HFF-Myc (cell line): ENCODE data around the gene RERE.
"Not testable (repeated sequence)": the region's sequence is repeated elsewhere in the genome, so short reads cannot be mapped to it uniquely, and the experiment has no call there.

Source experiments
- DNase-seq: peaks from one replicate; pipeline ENCODE4 v3.0.0-alpha.2; 2011; ENCODE audit warnings: low read depth; ENCODE audit errors: extremely low read depth
- H3K4me3 ChIP-seq: replicated peaks from 2 replicates; pipeline ENCODE4 v1.5.1; 2011; ENCODE audit warnings: low read depth, mild to moderate bottlenecking, control low read depth, low read length
- TF ChIP-seq, protein P1 (sequence below): IDR thresholded peaks from 2 replicates; pipeline ENCODE4 v1.5.1; 2012; ENCODE audit warnings: mild to moderate bottlenecking, low read depth, low read length, control low read depth; ENCODE audit errors: missing control alignments

The RERE gene

DNA sequence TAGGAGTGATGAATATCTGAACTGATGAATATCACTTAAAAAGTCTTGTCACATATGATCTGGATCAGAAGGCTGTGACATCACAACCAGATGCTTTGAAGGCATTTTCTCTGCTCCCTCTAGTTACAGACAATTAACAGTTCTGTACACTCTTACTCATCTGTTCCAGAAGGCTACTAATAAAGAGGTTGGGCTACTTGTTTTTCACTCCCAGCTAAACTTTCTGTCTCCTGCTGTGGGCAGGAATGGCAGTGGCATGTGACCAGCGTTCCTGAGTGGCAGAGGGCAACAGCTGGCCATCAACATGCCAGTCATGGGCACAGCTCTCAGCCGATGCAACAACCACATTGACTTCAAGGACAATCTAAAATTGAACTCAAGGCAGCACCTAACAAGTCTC lies 432.9 kb downstream of the RERE start:
- TF ChIP-seq, protein P1, sequence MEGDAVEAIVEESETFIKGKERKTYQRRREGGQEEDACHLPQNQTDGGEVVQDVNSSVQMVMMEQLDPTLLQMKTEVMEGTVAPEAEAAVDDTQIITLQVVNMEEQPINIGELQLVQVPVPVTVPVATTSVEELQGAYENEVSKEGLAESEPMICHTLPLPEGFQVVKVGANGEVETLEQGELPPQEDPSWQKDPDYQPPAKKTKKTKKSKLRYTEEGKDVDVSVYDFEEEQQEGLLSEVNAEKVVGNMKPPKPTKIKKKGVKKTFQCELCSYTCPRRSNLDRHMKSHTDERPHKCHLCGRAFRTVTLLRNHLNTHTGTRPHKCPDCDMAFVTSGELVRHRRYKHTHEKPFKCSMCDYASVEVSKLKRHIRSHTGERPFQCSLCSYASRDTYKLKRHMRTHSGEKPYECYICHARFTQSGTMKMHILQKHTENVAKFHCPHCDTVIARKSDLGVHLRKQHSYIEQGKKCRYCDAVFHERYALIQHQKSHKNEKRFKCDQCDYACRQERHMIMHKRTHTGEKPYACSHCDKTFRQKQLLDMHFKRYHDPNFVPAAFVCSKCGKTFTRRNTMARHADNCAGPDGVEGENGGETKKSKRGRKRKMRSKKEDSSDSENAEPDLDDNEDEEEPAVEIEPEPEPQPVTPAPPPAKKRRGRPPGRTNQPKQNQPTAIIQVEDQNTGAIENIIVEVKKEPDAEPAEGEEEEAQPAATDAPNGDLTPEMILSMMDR = no peak
- no peak for DNase-seq
- no peak overlapping the region for H3K4me3 ChIP-seq

DNA sequence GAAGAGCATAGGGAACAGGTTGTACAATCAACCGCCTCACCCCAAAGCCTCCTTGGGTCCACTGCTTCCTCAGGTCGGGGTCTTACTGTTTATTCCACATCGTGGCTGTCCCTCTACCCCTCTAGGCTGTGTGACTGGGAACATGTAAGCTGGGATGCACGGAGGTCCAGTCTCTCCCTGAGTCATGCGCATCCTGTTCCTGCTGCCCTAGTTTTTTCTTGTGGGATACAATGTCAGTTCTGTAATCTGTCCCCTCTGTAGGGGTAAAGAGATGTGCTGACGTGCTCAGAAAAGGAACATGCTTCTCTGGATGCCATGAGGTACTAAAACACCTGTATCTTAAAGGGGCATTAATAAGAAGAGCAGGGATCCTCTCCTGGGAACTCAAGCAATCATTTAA lies 433.4 kb downstream of the RERE start:
- no peak for DNase-seq
- TF ChIP-seq, protein P1 = no peak
- no peak overlapping the region for H3K4me3 ChIP-seq

DNA sequence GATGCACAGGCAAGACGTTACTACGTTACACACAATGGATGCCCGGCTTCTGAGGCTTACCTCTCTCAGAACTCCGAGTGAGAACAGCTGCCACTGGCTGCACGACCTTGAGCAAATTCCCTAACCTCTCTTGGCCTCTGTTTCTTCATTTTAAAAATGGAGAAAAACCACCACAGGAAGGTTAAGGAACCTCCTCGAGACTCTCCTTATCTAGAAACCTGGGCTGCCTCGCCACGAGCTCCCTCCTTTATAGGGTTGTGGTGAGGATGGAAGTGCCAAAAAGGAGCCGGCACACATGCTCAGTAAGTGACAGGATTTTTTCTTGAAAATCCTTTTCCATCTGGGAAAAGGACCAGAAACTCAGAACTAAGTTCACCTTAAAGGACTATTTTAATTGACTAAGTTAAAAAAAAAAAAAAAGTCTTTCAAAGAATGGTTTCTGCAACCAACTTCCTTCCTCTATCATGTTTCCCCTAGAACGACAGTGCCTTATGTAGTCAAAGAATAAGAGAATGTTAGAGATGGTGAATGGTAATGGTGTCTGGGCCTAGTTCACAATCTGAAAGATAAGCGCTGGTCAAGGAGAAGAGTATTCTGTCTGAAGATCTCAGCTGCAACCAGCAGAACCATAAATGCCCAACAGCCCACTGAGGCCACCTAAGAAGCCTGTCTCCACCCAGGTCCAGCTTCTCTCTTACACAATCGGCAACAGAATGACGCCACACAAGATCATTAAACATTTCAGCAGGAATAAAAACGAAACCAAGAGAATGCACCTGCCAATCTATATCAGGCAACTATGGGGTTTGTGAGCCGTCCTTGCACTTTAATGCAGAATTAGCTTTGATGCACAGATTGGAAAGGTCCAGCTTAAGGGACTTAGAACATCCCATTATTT lies 434.6 kb downstream of the RERE start:
- TF ChIP-seq, protein P1 = no peak
- H3K4me3 ChIP-seq = no peak overlapping the region
- DNase-seq = no peak

DNA sequence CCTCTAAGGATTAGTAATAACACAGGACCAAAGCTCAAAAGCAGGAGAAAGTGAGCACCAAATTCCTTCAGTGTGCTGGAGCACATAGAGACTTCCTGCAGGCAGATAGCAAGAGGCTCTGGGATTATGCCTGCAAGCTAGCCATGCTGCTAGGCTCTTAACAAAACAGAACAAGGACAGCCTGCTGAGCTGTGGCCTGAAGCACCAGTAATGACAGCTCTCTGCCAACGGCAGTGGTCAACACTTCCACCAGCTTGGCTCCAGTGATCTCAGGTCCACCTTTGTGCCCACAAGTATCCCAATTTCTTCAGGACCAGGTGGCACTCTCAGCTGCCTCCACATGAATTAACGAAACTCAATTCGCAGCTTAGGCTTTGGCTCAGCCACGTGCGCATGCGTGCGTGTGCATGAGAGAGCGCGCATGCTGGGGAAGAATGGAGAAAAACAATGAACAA lies 435.4 kb downstream of the RERE start:
- H3K4me3 ChIP-seq = no peak overlapping the region
- DNase-seq = no peak

DNA sequence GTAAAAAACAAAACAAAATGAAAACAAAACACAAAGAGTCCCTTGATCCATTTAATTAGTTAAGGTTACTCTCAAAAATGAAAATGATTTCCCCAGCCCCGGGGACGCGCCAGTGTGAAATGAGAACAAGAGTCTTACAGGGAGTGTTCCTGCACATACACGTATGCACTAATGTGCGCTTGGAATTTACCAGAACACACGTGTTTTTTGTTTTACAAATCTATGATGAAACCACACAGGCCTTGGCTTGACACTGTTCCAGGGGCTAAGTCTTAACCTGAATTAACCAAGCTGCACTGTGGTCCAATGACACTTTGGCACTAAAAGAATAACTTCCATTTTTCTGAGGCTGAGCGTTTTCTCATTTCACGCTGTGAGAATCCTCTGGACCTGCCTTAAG lies 435.8 kb downstream of the RERE start:
- H3K4me3 ChIP-seq = no peak overlapping the region
- no peak for DNase-seq
- TF ChIP-seq, protein P1 = no peak

More for the DNA sequence above, 435.4 kb downstream of the RERE start:
- TF ChIP-seq, protein P1 = no peak

DNA sequence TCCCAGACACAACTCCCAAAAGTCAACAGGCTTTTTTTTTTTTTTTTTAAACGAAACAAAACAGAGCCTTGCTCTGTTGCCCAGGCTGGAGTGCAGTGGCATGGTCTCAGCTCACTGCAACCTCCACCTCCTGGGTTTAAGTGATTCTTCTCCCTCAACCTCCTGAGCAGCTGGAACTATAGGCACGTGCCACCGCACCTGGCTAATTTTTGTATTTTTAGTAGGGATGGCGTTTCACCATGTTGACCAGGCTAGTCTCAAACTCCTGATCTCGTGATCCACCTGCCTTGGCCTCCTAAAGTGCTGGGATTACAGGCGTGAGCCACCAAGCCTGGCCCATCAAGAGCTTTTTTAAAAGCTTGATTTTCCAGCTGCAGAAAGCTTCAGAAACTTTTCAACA lies 437.1 kb downstream of the RERE start:
- H3K4me3 ChIP-seq, DNase-seq: not testable (repeated sequence)

DNA sequence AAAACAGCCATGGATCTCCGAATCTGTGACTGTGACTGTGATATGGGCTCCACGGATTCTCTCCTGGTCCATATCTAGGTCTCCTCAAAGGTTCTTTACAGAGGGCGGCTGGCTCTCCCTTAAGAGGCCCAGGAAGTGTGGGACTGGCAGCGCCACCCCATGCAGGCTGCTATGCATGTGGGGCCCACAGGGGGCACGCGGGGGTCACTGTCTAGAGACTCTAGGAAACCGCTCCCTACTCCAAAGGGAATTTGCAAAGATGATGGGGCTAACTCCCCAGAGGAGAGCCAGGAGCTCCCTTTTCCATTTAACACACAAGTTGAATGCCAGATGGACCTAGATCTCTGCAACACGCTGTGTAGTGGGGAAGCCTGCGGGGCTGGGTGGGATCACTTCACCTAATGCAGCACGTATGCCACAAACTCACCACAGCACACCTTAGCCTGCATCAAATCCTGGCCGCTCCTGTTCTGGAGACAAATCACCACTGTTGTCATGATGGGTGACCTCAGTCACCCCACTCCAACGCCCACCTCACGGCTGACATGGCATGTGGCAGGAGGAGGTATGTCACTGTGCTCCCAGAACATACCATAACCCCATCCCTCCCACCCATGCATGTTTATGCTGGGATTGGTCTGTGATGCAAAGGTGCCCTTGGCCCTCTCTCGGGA lies 437.8 kb downstream of the RERE start:
- TF ChIP-seq, protein P1 = no peak
- no peak for DNase-seq

More for the DNA sequence above, 437.8 kb downstream of the RERE start:
- no peak overlapping the region for H3K4me3 ChIP-seq
